Stimulated activated CD8-positive, alpha-beta memory T cell treated with anti-CD3 and anti-CD28 coated beads, Interleukin-12 subunit alpha, Interleukin-12 subunit beta, amount 100 ng/mL, for 24 hours (primary cell): Measurements from ENCODE around the gene NCR2.

ENCODE experiments used
- DNase-seq: peaks from one replicate; pipeline ENCODE4 v3.0.0-alpha.2; 2020; ENCODE audit errors: extremely low read depth

NCR2 gene

GRCh38 chr6:41359617-41360313, 24.4 kb downstream of the NCR2 start:
- no peak for DNase-seq

GRCh38 chr6:41360314-41360685, 24.9 kb downstream of the NCR2 start:
- no peak for DNase-seq

- no peak for DNase-seq
These were observed 30.7 kb downstream of the NCR2 start for GRCh38 chr6:41366150-41366549.

- DNase-seq: no peak
These were observed 31.7 kb downstream of the NCR2 start for GRCh38 chr6:41367061-41367460.

GRCh38 chr6:41367700-41368099, 32.3 kb downstream of the NCR2 start:
- DNase-seq: no peak

GRCh38 chr6:41370488-41371111, 35.2 kb downstream of the NCR2 start:
- no peak for DNase-seq

- DNase-seq: no peak
These were observed 36.1 kb downstream of the NCR2 start for GRCh38 chr6:41371461-41371991.

- no peak for DNase-seq
These were observed 36.8 kb downstream of the NCR2 start for GRCh38 chr6:41371992-41372831.

- DNase-seq: no peak
These were observed 37.6 kb downstream of the NCR2 start for GRCh38 chr6:41372832-41373626.

GRCh38 chr6:41373627-41373918, 38.2 kb downstream of the NCR2 start:
- no peak for DNase-seq

- DNase-seq: no peak
These were observed 38.7 kb downstream of the NCR2 start for GRCh38 chr6:41373919-41374617.

- DNase-seq: no peak
These were observed 39.5 kb downstream of the NCR2 start for GRCh38 chr6:41374618-41375590.

GRCh38 chr6:41375598-41376151, 40.3 kb downstream of the NCR2 start:
- no peak for DNase-seq

GRCh38 chr6:41376176-41376575, 40.8 kb downstream of the NCR2 start:
- DNase-seq: no peak

- no peak for DNase-seq
These were observed 41.7 kb downstream of the NCR2 start for GRCh38 chr6:41377071-41377470.

- DNase-seq: no peak
These were observed 43.9 kb downstream of the NCR2 start for GRCh38 chr6:41379306-41379705.

- DNase-seq: no peak
These were observed 51.2 kb downstream of the NCR2 start for GRCh38 chr6:41386594-41386993.

GRCh38 chr6:41392246-41392645, 56.8 kb downstream of the NCR2 start:
- DNase-seq: no peak

GRCh38 chr6:41396335-41396734, 60.9 kb downstream of the NCR2 start:
- no peak for DNase-seq

- no peak for DNase-seq
These were observed 64.0 kb downstream of the NCR2 start for GRCh38 chr6:41399424-41399823.
